SK-N-SH treated with all-trans-retinoic acid at 6 μM for 48 hours (cell line): ENCODE measurements around the gene ANKS6.

Experiments
- ATAC-seq: fragments of 200-7000 bp; cut with Tn5 transposase; 3 replicates; pipeline ENCODE4 v1.9.1; 2020; ENCODE audit warnings: mild to moderate bottlenecking, moderate library complexity
- ARNTL ChIP-seq: fragments of 450-650 bp; formaldehyde crosslinking; IDR thresholded peaks from 2 replicates; pipeline ENCODE4 v1.5.0; 2020; ENCODE audit warnings: low read depth, mild to moderate bottlenecking, moderate library complexity, borderline replicate concordance
- CSDC2 ChIP-seq: fragments of 250-450 bp; sonication (Bioruptor Pico); IDR thresholded peaks from 2 replicates; pipeline ENCODE4 v1.5.0; 2020; ENCODE audit warnings: mild to moderate bottlenecking, moderate library complexity
- ESRRG ChIP-seq: fragments of 250-450 bp; sonication (Bioruptor Pico); IDR thresholded peaks from 2 replicates; pipeline ENCODE4 v1.6.1; 2021; ENCODE audit warnings: mild to moderate bottlenecking
- ISL1 ChIP-seq: fragments of 250-450 bp; sonication (Bioruptor Pico); IDR thresholded peaks from 2 replicates; pipeline ENCODE4 v2.1.2; 2022; ENCODE audit warnings: mild to moderate bottlenecking, moderate library complexity
- OSR1 ChIP-seq: fragments of 250-450 bp; sonication (Bioruptor Pico); IDR thresholded peaks from 2 replicates; pipeline ENCODE4 v1.8.0; 2022; ENCODE audit warnings: moderate library complexity, mild to moderate bottlenecking, inconsistent platforms
- RARB ChIP-seq: fragments of 250-450 bp; sonication (Bioruptor Pico); IDR thresholded peaks from 2 replicates; pipeline ENCODE4 v1.8.0; 2021; ENCODE audit warnings: mild to moderate bottlenecking, moderate library complexity
- SNAI2 ChIP-seq: fragments of 250-450 bp; sonication (Bioruptor Pico); IDR thresholded peaks from 2 replicates; pipeline ENCODE4 v1.5.0; 2020; ENCODE audit warnings: mild to moderate bottlenecking, moderate library complexity
- TCF4 ChIP-seq: fragments of 250-450 bp; sonication (Bioruptor Pico); IDR thresholded peaks from 2 replicates; pipeline ENCODE4 v1.8.0; 2021; ENCODE audit warnings: mild to moderate bottlenecking, moderate library complexity, borderline replicate concordance
- TOX ChIP-seq: fragments of 250-450 bp; sonication (Bioruptor Pico); IDR thresholded peaks from 2 replicates; pipeline ENCODE4 v1.8.0; 2021; ENCODE audit warnings: mild to moderate bottlenecking, moderate library complexity, borderline replicate concordance
- ZC3H10 ChIP-seq: fragments of 250-450 bp; sonication (Bioruptor Pico); IDR thresholded peaks from 2 replicates; pipeline ENCODE4 v1.5.1; 2021; ENCODE audit warnings: mild to moderate bottlenecking, moderate library complexity
- ZFP3 ChIP-seq: fragments of 250-450 bp; sonication (Bioruptor Pico); IDR thresholded peaks from 2 replicates; pipeline ENCODE4 v1.5.0; 2020; ENCODE audit warnings: mild to moderate bottlenecking, moderate library complexity
- ZFP30 ChIP-seq: fragments of 450-650 bp; formaldehyde crosslinking; IDR thresholded peaks from 2 replicates; pipeline ENCODE4 v1.5.0; 2022; ENCODE audit warnings: mild to moderate bottlenecking, moderate library complexity
- ZNF8 ChIP-seq: fragments of 450-650 bp; formaldehyde crosslinking; IDR thresholded peaks from 2 replicates; pipeline ENCODE4 v1.5.0; 2020; ENCODE audit warnings: mild to moderate bottlenecking, moderate library complexity
- TF ChIP-seq, protein P1 (sequence below): fragments of 250-450 bp; sonication (Bioruptor Pico); IDR thresholded peaks from 2 replicates; pipeline ENCODE4 v1.8.0; 2021; ENCODE audit warnings: low read depth, mild to moderate bottlenecking, moderate library complexity, borderline replicate concordance
- TF ChIP-seq, protein P2 (sequence below): fragments of 250-450 bp; sonication (Bioruptor Pico); IDR thresholded peaks from 2 replicates; pipeline ENCODE4 v1.5.1; 2021; ENCODE audit warnings: mild to moderate bottlenecking, moderate library complexity
- TF ChIP-seq, protein P3 (sequence below): fragments of 250-450 bp; sonication (Bioruptor Pico); IDR thresholded peaks from 2 replicates; pipeline ENCODE4 v1.5.1; 2020; ENCODE audit warnings: low read depth, mild to moderate bottlenecking, moderate library complexity
- TF ChIP-seq, protein P4 (sequence below): fragments of 250-450 bp; sonication (Bioruptor Pico); IDR thresholded peaks from 2 replicates; pipeline ENCODE4 v1.5.0; 2020; ENCODE audit warnings: mild to moderate bottlenecking, moderate library complexity
- TF ChIP-seq, protein P5 (sequence below): fragments of 250-450 bp; sonication (Bioruptor Pico); IDR thresholded peaks from 2 replicates; pipeline ENCODE4 v1.8.0; 2020; ENCODE audit warnings: mild to moderate bottlenecking, moderate library complexity, borderline replicate concordance

ANKS6 gene

DNA sequence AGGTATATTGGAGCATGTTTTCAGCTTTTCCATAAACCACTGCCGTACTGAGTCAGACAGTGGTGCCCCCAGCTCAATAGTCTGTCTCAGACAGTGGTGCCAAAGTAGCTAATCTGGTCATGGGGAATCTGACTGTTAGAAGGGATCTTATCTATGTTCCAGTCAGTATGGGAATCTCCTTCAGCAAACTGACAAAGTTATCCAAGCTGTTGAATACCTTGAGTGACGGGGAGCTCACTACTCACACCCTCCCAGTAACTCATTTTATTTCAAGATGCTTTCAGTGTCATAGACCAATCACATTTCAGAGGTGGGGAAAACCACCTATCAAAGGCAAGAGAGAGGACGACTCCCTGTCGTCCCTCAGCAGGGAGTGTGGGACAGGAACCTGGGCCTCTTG is 18.7 kb downstream of the ANKS6 start:
- no peak for TF ChIP-seq CSDC2
- TF ChIP-seq RARB (CRISPR knock-in tag) = no peak
- TF ChIP-seq, protein P1, sequence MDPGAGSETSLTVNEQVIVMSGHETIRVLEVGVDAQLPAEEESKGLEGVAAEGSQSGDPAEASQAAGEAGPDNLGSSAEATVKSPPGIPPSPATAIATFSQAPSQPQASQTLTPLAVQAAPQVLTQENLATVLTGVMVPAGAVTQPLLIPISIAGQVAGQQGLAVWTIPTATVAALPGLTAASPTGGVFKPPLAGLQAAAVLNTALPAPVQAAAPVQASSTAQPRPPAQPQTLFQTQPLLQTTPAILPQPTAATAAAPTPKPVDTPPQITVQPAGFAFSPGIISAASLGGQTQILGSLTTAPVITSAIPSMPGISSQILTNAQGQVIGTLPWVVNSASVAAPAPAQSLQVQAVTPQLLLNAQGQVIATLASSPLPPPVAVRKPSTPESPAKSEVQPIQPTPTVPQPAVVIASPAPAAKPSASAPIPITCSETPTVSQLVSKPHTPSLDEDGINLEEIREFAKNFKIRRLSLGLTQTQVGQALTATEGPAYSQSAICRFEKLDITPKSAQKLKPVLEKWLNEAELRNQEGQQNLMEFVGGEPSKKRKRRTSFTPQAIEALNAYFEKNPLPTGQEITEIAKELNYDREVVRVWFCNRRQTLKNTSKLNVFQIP (CRISPR knock-in tag) = no peak
- no peak for TF ChIP-seq ARNTL (CRISPR knock-in tag)
- TF ChIP-seq SNAI2 (CRISPR knock-in tag) = no peak
- no peak for TF ChIP-seq ZC3H10 (CRISPR knock-in tag)
- TF ChIP-seq ZNF8 (CRISPR knock-in tag) = no peak
- TF ChIP-seq, protein P2, sequence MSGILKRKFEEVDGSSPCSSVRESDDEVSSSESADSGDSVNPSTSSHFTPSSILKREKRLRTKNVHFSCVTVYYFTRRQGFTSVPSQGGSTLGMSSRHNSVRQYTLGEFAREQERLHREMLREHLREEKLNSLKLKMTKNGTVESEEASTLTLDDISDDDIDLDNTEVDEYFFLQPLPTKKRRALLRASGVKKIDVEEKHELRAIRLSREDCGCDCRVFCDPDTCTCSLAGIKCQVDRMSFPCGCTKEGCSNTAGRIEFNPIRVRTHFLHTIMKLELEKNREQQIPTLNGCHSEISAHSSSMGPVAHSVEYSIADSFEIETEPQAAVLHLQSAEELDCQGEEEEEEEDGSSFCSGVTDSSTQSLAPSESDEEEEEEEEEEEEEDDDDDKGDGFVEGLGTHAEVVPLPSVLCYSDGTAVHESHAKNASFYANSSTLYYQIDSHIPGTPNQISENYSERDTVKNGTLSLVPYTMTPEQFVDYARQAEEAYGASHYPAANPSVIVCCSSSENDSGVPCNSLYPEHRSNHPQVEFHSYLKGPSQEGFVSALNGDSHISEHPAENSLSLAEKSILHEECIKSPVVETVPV (CRISPR knock-in tag) = no peak
- TF ChIP-seq OSR1 = no peak
- no peak for ATAC-seq

DNA sequence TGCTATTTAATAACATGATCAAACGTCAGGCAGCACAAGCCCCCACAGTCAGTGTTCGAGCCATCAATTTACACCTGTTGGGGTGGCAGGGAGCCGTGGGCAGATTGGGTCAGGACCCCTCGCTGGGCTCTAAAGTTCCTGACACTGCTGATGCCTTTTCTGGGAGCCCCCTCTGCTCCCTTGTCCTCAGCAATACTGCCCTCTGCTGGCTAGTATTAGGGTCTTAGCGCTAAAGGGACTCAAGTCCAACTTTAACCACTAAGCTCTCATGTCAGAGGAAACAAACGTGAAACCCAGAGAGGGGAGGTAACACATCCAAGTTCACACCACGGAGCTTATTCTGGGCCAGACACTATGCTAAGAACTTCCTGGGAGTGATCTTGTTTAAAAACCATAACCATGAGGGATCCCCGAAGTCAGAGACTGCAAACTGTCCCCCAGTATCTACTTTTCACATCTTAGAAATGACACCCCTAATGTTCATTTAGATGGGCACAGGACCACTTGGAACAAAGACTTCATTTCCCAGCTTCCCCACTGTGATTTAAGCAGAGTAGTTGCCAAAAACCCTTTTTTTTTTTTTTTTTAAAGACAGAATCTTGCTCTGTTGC is 20.4 kb downstream of the ANKS6 start:
- TF ChIP-seq OSR1 (no peak), ISL1 (no peak), RARB (CRISPR knock-in tag) (no peak), CSDC2 (no peak), ZFP30 (CRISPR knock-in tag) (no peak), ARNTL (CRISPR knock-in tag) (no peak), ESRRG (no peak), SNAI2 (CRISPR knock-in tag) (no peak), TOX (no peak), ZFP3 (CRISPR knock-in tag) (no peak), TCF4 (no peak)
- TF ChIP-seq, protein P3, sequence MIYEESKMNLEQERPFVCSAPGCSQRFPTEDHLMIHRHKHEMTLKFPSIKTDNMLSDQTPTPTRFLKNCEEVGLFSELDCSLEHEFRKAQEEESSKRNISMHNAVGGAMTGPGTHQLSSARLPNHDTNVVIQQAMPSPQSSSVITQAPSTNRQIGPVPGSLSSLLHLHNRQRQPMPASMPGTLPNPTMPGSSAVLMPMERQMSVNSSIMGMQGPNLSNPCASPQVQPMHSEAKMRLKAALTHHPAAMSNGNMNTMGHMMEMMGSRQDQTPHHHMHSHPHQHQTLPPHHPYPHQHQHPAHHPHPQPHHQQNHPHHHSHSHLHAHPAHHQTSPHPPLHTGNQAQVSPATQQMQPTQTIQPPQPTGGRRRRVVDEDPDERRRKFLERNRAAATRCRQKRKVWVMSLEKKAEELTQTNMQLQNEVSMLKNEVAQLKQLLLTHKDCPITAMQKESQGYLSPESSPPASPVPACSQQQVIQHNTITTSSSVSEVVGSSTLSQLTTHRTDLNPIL (CRISPR knock-in tag) = no peak
- TF ChIP-seq, protein P1 (CRISPR knock-in tag) = no peak
- TF ChIP-seq, protein P4, sequence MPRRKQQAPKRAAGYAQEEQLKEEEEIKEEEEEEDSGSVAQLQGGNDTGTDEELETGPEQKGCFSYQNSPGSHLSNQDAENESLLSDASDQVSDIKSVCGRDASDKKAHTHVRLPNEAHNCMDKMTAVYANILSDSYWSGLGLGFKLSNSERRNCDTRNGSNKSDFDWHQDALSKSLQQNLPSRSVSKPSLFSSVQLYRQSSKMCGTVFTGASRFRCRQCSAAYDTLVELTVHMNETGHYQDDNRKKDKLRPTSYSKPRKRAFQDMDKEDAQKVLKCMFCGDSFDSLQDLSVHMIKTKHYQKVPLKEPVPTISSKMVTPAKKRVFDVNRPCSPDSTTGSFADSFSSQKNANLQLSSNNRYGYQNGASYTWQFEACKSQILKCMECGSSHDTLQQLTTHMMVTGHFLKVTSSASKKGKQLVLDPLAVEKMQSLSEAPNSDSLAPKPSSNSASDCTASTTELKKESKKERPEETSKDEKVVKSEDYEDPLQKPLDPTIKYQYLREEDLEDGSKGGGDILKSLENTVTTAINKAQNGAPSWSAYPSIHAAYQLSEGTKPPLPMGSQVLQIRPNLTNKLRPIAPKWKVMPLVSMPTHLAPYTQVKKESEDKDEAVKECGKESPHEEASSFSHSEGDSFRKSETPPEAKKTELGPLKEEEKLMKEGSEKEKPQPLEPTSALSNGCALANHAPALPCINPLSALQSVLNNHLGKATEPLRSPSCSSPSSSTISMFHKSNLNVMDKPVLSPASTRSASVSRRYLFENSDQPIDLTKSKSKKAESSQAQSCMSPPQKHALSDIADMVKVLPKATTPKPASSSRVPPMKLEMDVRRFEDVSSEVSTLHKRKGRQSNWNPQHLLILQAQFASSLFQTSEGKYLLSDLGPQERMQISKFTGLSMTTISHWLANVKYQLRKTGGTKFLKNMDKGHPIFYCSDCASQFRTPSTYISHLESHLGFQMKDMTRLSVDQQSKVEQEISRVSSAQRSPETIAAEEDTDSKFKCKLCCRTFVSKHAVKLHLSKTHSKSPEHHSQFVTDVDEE (CRISPR knock-in tag) = no peak
- TF ChIP-seq, protein P2 (CRISPR knock-in tag) = no peak
- TF ChIP-seq, protein P5, sequence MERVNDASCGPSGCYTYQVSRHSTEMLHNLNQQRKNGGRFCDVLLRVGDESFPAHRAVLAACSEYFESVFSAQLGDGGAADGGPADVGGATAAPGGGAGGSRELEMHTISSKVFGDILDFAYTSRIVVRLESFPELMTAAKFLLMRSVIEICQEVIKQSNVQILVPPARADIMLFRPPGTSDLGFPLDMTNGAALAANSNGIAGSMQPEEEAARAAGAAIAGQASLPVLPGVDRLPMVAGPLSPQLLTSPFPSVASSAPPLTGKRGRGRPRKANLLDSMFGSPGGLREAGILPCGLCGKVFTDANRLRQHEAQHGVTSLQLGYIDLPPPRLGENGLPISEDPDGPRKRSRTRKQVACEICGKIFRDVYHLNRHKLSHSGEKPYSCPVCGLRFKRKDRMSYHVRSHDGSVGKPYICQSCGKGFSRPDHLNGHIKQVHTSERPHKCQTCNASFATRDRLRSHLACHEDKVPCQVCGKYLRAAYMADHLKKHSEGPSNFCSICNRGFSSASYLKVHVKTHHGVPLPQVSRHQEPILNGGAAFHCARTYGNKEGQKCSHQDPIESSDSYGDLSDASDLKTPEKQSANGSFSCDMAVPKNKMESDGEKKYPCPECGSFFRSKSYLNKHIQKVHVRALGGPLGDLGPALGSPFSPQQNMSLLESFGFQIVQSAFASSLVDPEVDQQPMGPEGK (CRISPR knock-in tag) = no peak
- ATAC-seq = peak; percentile 88
